Keratinocyte (primary cell): ENCODE measurements around the gene CLDN1. TPM values are rescaled to one million over a fixed set of nuclear protein-coding genes. Genes with fewer than 3 reads are reported as not detected.
A peak's percentile ranks its signal among the peaks of the same experiment; 100 is the strongest.

Experiments
- DNase-seq: peaks from one replicate; pipeline ENCODE4 v3.0.0-alpha.2; 2011; ENCODE audit warnings: low read depth, missing footprints, low spot score
- FAIRE-seq: peaks from 2 replicates; lab custom pipeline; 2011; peaks lifted over from hg19 to GRCh38; lab: Jason Lieb, UNC
- H2AFZ ChIP-seq: 2 replicates; pipeline ENCODE4 v1.6.0; 2012; ENCODE audit warnings: low read length, control low read depth, inconsistent platforms; ENCODE audit not compliant: control insufficient read depth
- H3K27ac ChIP-seq: 2 replicates; pipeline ENCODE4 v1.5.1; 2011; ENCODE audit warnings: low read length; ENCODE audit not compliant: control insufficient read depth, insufficient read depth
- H3K27me3 ChIP-seq: 3 replicates; pipeline ENCODE4 v1.6.0; 2011; ENCODE audit warnings: low read length; ENCODE audit not compliant: control insufficient read depth, insufficient read depth; ENCODE audit errors: extremely low read depth
- H3K36me3 ChIP-seq, 2 experiments: 2 replicates in 1 of 2; 3 replicates in 1 of 2; pipeline ENCODE4 v1.5.1; 2011; ENCODE audit warnings: low read length in 2 of 2, mild to moderate bottlenecking in 1 of 2; ENCODE audit not compliant: control insufficient read depth in 2 of 2, insufficient read depth in 2 of 2; ENCODE audit errors: extremely low read depth in 1 of 2
- H3K4me1 ChIP-seq: 3 replicates; pipeline ENCODE4 v1.5.1; 2011; ENCODE audit warnings: low read length; ENCODE audit not compliant: control insufficient read depth, insufficient read depth; ENCODE audit errors: extremely low read depth
- H3K4me2 ChIP-seq: 3 replicates; pipeline ENCODE4 v1.6.0; 2011; ENCODE audit warnings: low read depth, low read length; ENCODE audit not compliant: control insufficient read depth, insufficient read depth; ENCODE audit errors: extremely low read depth
- H3K4me3 ChIP-seq, 3 experiments: fragments of 200-600 bp in 1 of 3; sonication (generic) in 1 of 3; 2 replicates in 2 of 3; 3 replicates in 1 of 3; pipeline ENCODE4 v1.5.1; 2011 to 2016; ENCODE audit warnings: low read length in 3 of 3, mild to moderate bottlenecking in 3 of 3, control low read depth in 2 of 3, inconsistent platforms in 1 of 3, low read depth in 1 of 3, mixed read lengths in 1 of 3, mixed run types in 1 of 3, moderate library complexity in 1 of 3; ENCODE audit not compliant: control insufficient read depth in 2 of 3, insufficient read depth in 2 of 3; ENCODE audit errors: extremely low read depth in 1 of 3
- H3K79me2 ChIP-seq: 2 replicates; pipeline ENCODE4 v1.6.0; 2012; ENCODE audit warnings: low read length; ENCODE audit not compliant: control insufficient read depth, insufficient read depth
- H3K9ac ChIP-seq: 3 replicates; pipeline ENCODE4 v1.6.0; 2011; ENCODE audit warnings: low read length; ENCODE audit not compliant: control insufficient read depth, insufficient read depth; ENCODE audit errors: extremely low read depth
- H3K9me1 ChIP-seq: 3 replicates; pipeline ENCODE4 v1.6.0; 2011; ENCODE audit warnings: low read length; ENCODE audit not compliant: control insufficient read depth, insufficient read depth; ENCODE audit errors: extremely low read depth
- H3K9me3 ChIP-seq: 2 replicates; pipeline ENCODE4 v1.5.1; 2012; ENCODE audit warnings: low read depth, low read length; ENCODE audit not compliant: control insufficient read depth
- H4K20me1 ChIP-seq: 3 replicates; pipeline ENCODE4 v1.6.0; 2011; ENCODE audit warnings: low read length; ENCODE audit not compliant: control insufficient read depth, insufficient read depth; ENCODE audit errors: extremely low read depth
- CTCF ChIP-seq, 3 experiments: IDR thresholded peaks in 1 of 3; conservative IDR thresholded peaks in 1 of 3; optimal IDR thresholded peaks in 1 of 3; 2 replicates in 2 of 3; 3 replicates in 1 of 3; pipeline versions ENCODE3 to v1.5.1; 2011; ENCODE audit warnings: low read length in 3 of 3, mild to moderate bottlenecking in 3 of 3, moderate library complexity in 2 of 3, control low read depth in 1 of 3, inconsistent platforms in 1 of 3; ENCODE audit not compliant: insufficient read depth in 2 of 3; ENCODE audit errors: extremely low read depth in 1 of 3
- EZH2 ChIP-seq: IDR thresholded peaks from one replicate; pipeline ENCODE4 v1.6.1; 2012; ENCODE audit warnings: inconsistent platforms, mild to moderate bottlenecking, low read length, moderate library complexity
- dilution Hi-C: fragments of 300-500 bp; cut with MboI; formaldehyde crosslinking; loops from one replicate; pipeline ENCODE4 v1.7.0; 2020; ENCODE audit warnings: low sequenced_read_pairs; ENCODE audit not compliant: extremely low pct_ligation_motif_present
- polyA plus RNA-seq, 5 experiments: library from polyadenylated mRNA; depleted of rRNA in 3 of 5; stranded (reverse) in 3 of 5; stranded (forward) in 1 of 5; unstranded in 1 of 5; fragments of >200 nt; gene quantifications; 1 replicate in 1 of 5; 2 replicates in 3 of 5; 3 replicates in 1 of 5; pipeline versions ENCODE4 v1.2.1 to v1.2.3, GENCODE V29; 2011 to 2012; ENCODE audit warnings: missing spikeins in 2 of 5, low read depth in 1 of 5, low replicate concordance in 1 of 5

The CLDN1 gene
- polyA plus RNA-seq, 1 donor (not counting 4 experiments of a cell fraction or from before 2014, with no cell fraction given) = 218 TPM

GRCh38 chr3:190352861-190353457 lies 30.7 kb upstream of the CLDN1 start:
- DNase-seq (no peak), FAIRE-seq (no peak)
- Histone ChIP-seq H3K79me2 (no peaks in the 10 kb centered on the region), H4K20me1 (no peaks in the 10 kb centered on the region), H2AFZ (no peak overlapping the region), H3K4me3 (no peak overlapping the region), H3K27ac (no peak overlapping the region), H3K4me1 (peaks cover 22% of the 10 kb centered on the region), H3K9me3 (no peaks in the 10 kb centered on the region), H3K27me3 (no peaks in the 10 kb centered on the region), H3K9me1 (no peaks in the 10 kb centered on the region), H3K9ac (no peak overlapping the region), H3K4me2 (no peak overlapping the region), H3K36me3 (no peaks in the 10 kb centered on the region)
- TF ChIP-seq CTCF (optimal IDR thresholded peaks at IDR 0.05 in 1 of 3, IDR thresholded peaks at IDR 0.05 in 1 of 3, conservative IDR thresholded peaks at IDR 0.05 in 1 of 3; ENCODE audit: extremely low read depth in 1 of 3, insufficient read depth in 2 of 3, low read length in 3 of 3) (no peak), EZH2 (no peak)
- dilution Hi-C loops = no loop called here

- peaks cover 28% of the 10 kb centered on the region for H3K4me1 ChIP-seq
- no peak for DNase-seq
- H3K27me3 ChIP-seq = no peaks in the 10 kb centered on the region
- H4K20me1 ChIP-seq = no peaks in the 10 kb centered on the region
- peak overlapping the region; percentile 100 for H3K27ac ChIP-seq
- H3K9me1 ChIP-seq = no peaks in the 10 kb centered on the region
- peak; percentile 84 for FAIRE-seq
- no peaks in the 10 kb centered on the region for H3K79me2 ChIP-seq
- no peaks in the 10 kb centered on the region for H3K36me3 ChIP-seq
- peak overlapping the region; percentile 91 for H3K9ac ChIP-seq
- H2AFZ ChIP-seq = peak overlapping the region; percentile 69
- H3K4me2 ChIP-seq = peak overlapping the region; percentile 71
- dilution Hi-C loops = no loop called here
- no peaks in the 10 kb centered on the region for H3K9me3 ChIP-seq
- TF ChIP-seq EZH2 (no peak), CTCF (optimal IDR thresholded peaks at IDR 0.05 in 1 of 3, IDR thresholded peaks at IDR 0.05 in 1 of 3, conservative IDR thresholded peaks at IDR 0.05 in 1 of 3; ENCODE audit: extremely low read depth in 1 of 3, insufficient read depth in 2 of 3, low read length in 3 of 3) (no peak)
- no peak overlapping the region for H3K4me3 ChIP-seq
Measured at GRCh38 chr3:190346541-190346940, 24.3 kb upstream of the CLDN1 start.
